ENCODE measurements around the gene ST3GAL3. TPM values are rescaled to one million over a fixed set of nuclear protein-coding genes. Genes with fewer than 3 reads are reported as not detected.

ST3GAL3 gene
- total RNA-seq, 2 donors from 2014 or later = 13.8 to 35.0 TPM

DNA sequence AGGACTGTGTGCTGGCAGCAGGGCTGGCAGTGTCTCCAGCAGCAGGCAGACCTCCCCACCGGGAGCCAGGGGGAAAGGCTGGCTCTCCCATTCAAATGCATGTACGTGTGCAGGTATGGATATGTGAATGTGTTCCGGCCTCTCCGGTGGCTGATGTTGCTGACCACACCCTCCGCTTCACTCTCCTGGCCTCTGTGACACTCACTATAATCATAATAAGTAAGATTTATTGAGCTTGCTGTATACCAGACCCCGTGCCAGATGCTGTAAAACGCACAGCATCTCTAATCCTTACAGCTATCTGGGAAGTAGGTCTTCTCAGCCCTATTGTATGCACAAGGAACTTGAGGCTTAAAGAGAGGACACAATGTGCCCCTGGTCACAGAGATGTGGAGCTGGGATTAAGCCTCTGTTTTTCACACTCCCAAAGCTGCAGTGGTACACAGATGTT is 205.7 kb downstream of the ST3GAL3 start:
- H3K4me1 ChIP-seq (replicated peaks) = no peaks in the 10 kb centered on the region
- TF ChIP-seq, protein P1, sequence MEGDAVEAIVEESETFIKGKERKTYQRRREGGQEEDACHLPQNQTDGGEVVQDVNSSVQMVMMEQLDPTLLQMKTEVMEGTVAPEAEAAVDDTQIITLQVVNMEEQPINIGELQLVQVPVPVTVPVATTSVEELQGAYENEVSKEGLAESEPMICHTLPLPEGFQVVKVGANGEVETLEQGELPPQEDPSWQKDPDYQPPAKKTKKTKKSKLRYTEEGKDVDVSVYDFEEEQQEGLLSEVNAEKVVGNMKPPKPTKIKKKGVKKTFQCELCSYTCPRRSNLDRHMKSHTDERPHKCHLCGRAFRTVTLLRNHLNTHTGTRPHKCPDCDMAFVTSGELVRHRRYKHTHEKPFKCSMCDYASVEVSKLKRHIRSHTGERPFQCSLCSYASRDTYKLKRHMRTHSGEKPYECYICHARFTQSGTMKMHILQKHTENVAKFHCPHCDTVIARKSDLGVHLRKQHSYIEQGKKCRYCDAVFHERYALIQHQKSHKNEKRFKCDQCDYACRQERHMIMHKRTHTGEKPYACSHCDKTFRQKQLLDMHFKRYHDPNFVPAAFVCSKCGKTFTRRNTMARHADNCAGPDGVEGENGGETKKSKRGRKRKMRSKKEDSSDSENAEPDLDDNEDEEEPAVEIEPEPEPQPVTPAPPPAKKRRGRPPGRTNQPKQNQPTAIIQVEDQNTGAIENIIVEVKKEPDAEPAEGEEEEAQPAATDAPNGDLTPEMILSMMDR (IDR thresholded peaks at IDR 0.05) = no peak
- TF ChIP-seq POLR2AphosphoS5 (IDR thresholded peaks at IDR 0.05) = no peak
- TF ChIP-seq POLR2A (IDR thresholded peaks at IDR 0.05) = no peak
- DNase-seq (ENCODE audit: low spot score) = no peak
- H3K36me3 ChIP-seq = no peaks in the 10 kb centered on the region
- WGBS = 25% methylated on average over 7 of the region's 7 CpGs
- no peaks in the 10 kb centered on the region for H3K27me3 ChIP-seq (replicated peaks; ENCODE audit: insufficient read depth)
- no peaks in the 10 kb centered on the region for H3K9me3 ChIP-seq
- no peak overlapping the region for H3K4me3 ChIP-seq
- H3K27ac ChIP-seq = peak overlapping the region; percentile 34 to 63
- intact Hi-C loops (cut with DNase I) = no loop called here

DNA sequence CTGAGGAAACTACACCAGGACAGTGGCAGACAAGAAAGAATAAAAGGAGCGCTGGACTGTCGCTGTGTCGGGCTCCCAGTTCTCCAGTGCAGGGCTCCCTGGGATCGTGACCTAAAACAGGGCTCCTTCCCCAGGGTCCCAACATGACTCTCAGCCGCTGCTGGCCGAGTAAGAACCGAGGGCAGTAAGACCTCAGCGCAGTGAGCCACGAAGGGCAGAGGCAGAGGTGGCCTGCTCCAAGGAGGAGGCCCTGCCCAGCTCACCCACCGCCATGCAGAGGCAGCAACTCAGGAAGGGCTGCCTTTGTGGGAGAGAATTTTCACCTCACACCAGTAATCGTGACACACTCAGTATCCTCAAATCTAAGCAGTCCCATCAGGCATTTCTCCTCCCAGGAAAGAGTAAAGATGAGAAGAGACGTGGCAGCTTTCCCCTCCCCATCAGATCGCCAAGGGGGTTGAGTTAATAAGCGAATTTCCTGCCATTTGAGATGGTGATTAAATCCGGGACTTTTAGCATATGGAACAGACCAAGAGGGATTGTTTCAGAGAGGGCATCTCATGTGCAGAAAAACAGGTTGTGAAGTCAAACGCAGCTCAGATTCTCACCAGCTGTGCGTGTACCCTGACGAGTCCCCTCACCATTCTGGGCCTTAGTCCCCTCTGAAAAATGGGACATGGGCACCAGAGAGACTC is 206.5 kb downstream of the ST3GAL3 start:
- no peak for DNase-seq (ENCODE audit: low spot score)
- intact Hi-C loops (cut with DNase I) = no loop called here
- no peak for TF ChIP-seq POLR2AphosphoS5 (IDR thresholded peaks at IDR 0.05)
- TF ChIP-seq POLR2A (IDR thresholded peaks at IDR 0.05) = no peak
- TF ChIP-seq, protein P1 (IDR thresholded peaks at IDR 0.05) = no peak
- WGBS = 70% methylated on average over 18 of the region's 18 CpGs
- Histone ChIP-seq H3K27me3 (replicated peaks; ENCODE audit: insufficient read depth) (no peaks in the 10 kb centered on the region), H3K27ac (peak overlapping the region; percentile 34 to 63), H3K4me3 (no peak overlapping the region), H3K4me1 (replicated peaks) (no peaks in the 10 kb centered on the region), H3K36me3 (no peaks in the 10 kb centered on the region), H3K9me3 (no peaks in the 10 kb centered on the region)

DNA sequence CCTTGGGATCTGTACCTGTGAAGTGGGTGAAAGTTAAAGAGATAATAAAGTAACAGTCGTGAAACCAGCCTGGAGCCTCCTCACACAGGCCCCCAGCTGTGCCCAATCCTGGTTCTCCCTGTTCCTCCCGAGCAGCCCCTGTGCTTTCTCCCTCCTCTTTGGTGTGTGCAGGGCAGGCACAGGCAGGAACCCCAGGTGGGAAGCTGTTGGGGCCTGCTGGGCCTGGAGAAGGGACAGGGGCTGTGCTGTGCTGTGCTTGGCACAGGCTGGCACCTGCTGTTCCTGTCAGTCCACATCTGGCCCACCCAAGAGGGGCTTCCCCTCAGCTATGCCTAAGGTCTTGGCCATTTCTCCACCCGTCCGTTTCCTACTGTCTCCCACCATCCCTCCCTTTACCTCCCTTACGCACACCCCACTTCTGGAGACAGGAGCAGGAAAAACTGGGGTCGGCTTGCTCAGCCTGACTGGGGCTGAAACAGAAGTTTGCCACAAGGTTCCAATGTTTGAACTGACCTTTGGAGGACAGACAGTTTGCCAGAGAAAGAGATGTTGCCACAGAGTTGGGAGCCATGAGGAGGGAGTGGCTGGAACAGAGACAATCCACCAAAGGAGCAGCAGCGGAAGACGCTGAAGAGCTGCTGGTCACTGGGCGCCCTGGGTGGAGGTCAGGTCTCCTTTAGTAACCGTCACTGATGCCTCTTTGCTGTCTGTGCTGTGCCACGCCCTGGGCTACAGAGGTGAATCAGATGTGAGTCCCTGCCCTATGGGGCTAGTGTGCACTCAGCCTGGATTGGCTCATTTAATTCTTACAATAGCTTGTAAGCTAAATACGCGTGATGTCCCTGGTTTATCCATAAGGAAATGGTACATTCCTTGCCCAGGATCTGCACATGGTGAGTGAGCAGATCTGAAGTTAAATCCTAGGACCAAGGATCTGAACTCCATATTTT is 207.5 kb downstream of the ST3GAL3 start:
- peak; percentile 48 for DNase-seq (ENCODE audit: low spot score)
- intact Hi-C loops (cut with DNase I) = no loop called here
- Histone ChIP-seq H3K27ac (peak overlapping the region in 1 of 2 donors; percentile 63), H3K4me1 (replicated peaks) (no peaks in the 10 kb centered on the region), H3K36me3 (no peaks in the 10 kb centered on the region), H3K4me3 (no peak overlapping the region), H3K9me3 (no peaks in the 10 kb centered on the region), H3K27me3 (replicated peaks; ENCODE audit: insufficient read depth) (no peaks in the 10 kb centered on the region)
- TF ChIP-seq POLR2AphosphoS5 (IDR thresholded peaks at IDR 0.05) (peak; percentile 54), POLR2A (IDR thresholded peaks at IDR 0.05) (no peak)
- TF ChIP-seq, protein P1 (IDR thresholded peaks at IDR 0.05) = no peak
- WGBS = 79% methylated on average over 13 of the region's 13 CpGs

DNA sequence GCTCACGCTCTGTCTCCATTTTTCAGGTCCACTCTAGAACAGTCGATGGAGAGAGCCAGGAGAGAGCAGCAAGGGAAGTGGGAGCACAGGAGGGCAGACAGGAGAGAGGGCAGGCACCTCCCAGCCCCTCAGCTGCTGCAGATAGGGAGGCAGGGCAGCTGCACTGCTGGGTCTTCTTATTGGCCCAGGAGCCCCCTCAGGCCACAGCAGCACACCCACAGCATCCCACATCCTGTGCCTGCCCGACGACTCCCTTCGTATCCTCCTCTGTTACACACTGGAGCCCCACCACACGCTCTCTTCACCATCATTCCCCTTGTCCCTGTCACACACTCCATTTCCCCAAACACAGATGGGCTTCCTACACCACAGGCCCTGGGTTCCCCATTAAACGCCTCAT is 212.6 kb downstream of the ST3GAL3 start:
- 90% methylated on average over 7 of the region's 7 CpGs for WGBS
- TF ChIP-seq, protein P1 (IDR thresholded peaks at IDR 0.05) = no peak
- TF ChIP-seq POLR2A (IDR thresholded peaks at IDR 0.05) (no peak), POLR2AphosphoS5 (IDR thresholded peaks at IDR 0.05) (no peak)
- no peaks in the 10 kb centered on the region for H3K9me3 ChIP-seq
- intact Hi-C loops (cut with DNase I) = no loop called here
- H3K27me3 ChIP-seq (replicated peaks; ENCODE audit: insufficient read depth) = no peaks in the 10 kb centered on the region
- H3K4me1 ChIP-seq (replicated peaks) = no peaks in the 10 kb centered on the region
- H3K27ac ChIP-seq = no peak overlapping the region
- H3K36me3 ChIP-seq = no peaks in the 10 kb centered on the region
- DNase-seq (ENCODE audit: low spot score) = no peak
- no peak overlapping the region for H3K4me3 ChIP-seq

Measured in prostate gland (tissue), 2 donors.